T47D (cell line): ENCODE results near the gene NMUR1.

Experiments used
- DNase-seq, 2 experiments: peaks; one replicate each; pipeline versions ENCODE4 v3.0.0 to v3.0.0-alpha.2; 2011 to 2012; ENCODE audit warnings: low read depth in 1 of 2, low spot score in 1 of 2
- JUND ChIP-seq: IDR thresholded peaks from 2 replicates; pipeline ENCODE4 v1.6.1; 2012; ENCODE audit warnings: low read depth
- in situ Hi-C: cut with HindIII; loops from 2 replicates; pipeline ENCODE4 v1.10.0; 2016; ENCODE audit warnings: low sequenced_read_pairs, low pct_unique_long_range_greater_than_20kb

Gene NMUR1

DNA sequence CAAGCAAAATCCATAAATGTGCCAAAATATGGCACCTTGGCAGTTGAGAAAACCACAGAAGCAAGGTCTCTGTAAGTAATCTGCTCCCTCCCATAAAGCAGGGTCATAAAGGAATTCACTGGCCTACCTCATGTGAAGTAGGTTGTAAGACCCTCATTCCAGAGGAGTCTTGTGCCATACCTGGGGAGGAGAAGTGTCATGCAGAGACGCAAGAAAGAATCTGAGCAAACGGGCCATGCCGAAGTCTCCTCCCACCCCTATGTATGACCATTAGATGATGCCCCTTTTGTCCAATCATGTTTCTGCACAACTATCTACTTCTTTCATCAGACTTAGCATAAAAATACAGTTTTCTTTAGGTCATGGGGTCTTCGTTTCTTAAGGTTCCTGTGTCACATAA, 14.6 kb downstream of the NMUR1 start:
- DNase-seq: no peak
- in situ Hi-C loops: no loop called here
- TF ChIP-seq JUND: no peak

DNA sequence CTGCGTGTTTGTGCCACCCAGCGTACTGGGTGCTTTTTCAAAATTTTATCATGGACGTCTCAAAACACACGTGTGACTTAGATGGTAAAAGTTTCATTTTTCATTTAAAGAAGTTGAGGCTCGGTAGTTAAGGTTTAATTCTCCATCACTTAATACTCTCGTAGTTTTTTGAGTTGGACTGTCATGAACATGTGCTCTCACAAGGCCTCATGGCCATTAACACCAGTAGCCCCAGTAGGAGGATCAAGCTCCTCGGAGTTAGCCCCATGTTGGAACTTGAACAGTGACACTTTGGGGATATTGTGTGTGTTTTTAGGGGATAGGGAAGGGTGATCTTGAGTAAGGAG, 15.3 kb downstream of the NMUR1 start:
- in situ Hi-C loops: no loop called here
- DNase-seq: no peak
- no peak for TF ChIP-seq JUND

DNA sequence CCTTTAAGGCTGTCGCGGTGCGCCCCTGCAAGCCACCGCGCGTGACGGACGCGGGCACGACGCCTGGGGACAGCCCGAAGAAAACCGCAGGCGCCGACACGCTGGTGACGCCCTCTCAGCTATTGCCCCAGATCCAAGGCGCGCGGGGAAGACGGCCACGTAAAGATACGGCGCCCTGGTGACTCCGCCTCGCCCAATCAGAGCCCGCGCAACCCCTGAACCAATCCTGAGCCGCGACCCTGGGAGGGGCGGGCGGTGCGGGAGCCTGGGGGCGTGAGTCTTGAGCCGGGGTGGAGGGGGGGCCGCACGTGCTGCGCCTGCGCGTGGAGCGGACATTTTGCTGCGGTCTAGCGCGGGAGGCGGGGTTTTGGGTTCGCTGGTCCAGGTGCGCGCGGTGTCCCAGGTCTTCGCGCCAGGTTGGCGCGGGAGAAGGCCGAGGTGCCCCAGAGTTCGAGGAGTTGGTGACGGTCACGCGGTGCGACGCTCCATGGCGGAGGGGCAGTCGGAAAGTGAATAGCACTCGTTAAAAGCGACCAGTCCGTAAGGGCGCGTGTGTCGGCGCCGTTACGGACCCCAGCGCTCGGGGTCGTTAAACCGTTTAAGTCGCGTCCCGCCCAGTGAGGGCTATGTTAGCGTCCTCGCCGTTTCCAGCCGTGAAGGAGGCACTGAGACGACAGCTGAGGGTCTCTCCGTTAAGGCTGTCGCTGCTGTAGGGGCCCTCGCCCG, 15.9 kb downstream of the NMUR1 start:
- in situ Hi-C loops: no loop called here
- DNase-seq: peak; percentile 97 to 98
- no peak for TF ChIP-seq JUND

DNA sequence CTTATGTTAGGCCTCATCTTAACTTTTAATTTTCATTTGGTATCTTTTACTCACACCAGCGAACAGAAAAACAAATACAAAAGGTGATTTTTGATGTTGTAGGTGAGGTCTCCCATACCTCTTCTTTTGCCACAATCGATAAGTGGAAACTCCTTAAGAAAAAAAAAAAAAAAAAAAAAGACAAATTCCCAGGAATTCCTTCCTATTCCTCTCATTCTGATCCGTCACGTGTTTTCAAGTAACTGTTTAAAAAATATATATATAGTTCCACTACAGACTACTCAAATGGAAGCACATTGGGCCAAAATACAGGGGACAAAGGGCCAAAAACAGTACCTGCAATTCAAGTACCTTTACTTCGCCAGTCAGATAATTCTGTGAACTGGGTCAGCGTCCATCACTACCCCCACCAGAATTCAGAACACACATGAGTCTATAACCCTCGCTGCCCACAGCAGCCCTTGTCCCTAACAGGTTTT, 16.5 kb downstream of the NMUR1 start:
- in situ Hi-C loops: no loop called here
- DNase-seq: no peak
- no peak for TF ChIP-seq JUND

DNA sequence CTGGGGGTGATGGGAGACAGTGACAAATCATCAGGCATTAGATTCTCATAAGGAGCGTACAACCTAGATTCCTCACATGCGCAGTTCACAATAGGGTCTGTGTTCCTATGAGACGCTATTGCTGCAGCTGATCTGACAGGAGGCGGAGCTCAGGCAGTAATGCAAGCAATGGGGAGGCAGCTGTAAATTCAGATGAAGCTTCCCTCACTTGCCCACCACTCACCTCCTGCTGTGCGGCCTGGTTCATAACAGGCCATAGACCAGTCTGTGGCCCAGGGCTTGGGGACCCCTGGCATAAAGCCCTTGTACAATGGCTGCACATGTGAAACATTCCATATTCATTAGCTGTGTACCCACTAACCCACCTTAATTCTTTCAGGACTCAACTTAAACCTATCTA, 18.0 kb downstream of the NMUR1 start:
- TF ChIP-seq JUND: no peak
- in situ Hi-C loops: no loop called here
- no peak for DNase-seq

DNA sequence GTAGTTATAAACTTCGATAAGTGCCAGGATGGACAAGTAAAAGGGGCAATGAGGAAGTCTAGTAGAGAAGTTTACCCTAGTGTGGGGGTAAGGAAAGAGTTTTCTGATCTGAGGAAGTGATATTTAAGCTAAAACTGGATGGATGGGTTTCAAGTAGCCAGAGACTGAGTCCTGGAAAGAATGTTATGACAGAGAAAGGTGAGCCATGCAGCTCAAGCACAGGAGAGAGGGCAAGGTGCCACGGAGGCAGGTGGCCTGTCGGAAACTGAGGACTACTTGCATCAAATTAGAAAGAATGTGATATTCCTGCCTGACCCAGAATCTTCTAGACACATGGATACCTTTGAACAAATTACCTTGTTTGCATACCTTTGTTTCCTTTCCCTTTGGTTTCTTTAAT, 26.5 kb downstream of the NMUR1 start:
- in situ Hi-C loops: no loop called here
- DNase-seq: peak in 1 of 2 experiments; percentile 31
- TF ChIP-seq JUND: no peak

DNA sequence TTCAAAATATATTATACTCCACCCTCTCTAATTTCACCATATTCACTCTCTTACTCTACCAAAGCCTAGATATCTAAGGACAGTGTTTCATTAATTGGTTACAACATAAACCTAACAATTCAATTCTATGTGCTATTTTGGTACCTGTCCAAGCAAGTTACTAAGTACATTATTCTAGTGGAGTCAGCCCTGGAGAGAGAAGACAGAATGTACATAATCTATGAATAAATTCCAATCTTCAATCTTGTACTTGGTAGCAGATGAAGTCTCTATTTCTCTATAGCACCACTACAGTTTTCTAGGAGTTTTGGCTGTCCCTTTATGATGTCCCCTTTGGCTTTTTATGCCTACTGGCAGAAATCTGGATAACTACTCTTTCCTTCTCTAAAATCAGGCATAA, 27.6 kb downstream of the NMUR1 start:
- TF ChIP-seq JUND: no peak
- DNase-seq: no peak
- in situ Hi-C loops: no loop called here

DNA sequence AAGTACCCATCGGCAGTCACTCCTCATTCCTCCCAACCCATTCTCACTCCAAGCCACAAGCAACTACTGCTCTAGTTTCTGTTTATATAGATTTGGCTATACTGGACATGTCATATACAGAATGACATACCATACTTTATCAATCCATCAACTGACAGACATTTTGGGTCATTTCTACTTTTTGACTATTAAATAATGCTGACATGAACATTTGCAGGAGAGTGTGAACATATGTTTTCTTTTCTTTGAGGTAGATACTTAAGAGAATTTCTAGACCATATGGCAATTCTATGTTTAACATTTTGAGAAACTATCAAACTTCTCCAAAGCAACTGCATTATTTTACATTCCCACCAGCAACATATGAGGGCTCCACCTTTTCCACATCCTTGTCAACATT, 32.6 kb downstream of the NMUR1 start:
- no peak for DNase-seq
- in situ Hi-C loops: no loop called here
- no peak for TF ChIP-seq JUND

DNA sequence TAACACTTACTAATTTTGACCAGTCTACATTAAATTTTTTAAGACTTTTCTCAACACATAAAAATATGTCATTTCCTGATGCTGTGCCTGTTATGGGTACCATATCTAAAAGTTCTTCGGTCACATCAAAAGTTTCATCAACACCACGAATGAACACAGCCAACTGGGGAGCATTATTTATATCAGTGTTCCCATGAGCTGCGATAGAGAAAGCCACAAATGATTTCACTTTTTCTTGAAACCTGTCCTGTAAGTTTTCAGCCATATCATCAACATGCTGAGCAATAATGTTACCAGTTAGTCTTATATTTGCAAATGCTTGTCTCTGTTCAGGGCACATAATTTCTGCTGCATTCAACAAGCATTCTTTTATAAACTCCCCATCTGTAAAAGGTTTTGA, 35.6 kb downstream of the NMUR1 start:
- no peak for DNase-seq
- in situ Hi-C loops: no loop called here
- no peak for TF ChIP-seq JUND

DNA sequence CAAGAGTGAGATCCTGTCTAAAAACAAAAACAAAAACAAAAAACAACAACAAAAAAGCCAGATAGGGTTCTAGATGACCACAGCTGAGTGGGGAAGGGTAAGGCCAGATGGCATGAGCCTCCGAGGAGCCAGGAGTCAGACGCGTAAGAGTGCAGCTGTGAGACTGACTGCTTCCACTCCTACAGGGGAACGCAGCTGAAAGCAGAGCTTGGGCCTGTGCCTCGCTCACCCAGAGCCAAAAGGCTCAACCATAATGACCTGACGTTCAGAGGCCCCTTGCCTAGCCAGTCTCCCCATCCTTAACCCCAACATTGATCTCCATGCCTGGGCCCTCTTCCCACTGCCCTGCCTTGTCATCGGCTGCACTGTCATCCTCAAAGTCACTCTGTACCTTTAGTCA, 39.4 kb downstream of the NMUR1 start:
- TF ChIP-seq JUND: no peak
- no peak for DNase-seq
- in situ Hi-C loops: no loop called here

DNA sequence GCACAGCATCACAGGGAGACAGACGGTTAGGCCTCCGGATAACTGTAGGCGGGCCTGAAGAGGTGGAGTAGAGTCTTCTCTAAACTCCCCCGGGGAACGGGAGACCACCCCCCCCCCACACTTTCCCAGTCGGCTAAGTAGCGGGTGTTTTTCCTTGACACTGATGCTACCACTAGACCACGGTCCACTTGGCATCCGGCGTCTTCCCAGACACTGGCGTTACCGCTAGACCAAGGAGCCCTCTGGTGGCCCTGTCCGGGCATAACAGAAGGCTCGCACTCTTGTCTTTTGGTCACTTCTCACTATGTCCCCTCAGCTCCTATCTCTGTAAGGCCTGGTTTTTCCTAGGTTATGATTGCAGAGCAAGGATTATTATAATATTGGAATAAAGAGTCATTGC, 40.3 kb downstream of the NMUR1 start:
- in situ Hi-C loops: no loop called here
- peak in 1 of 2 experiments; percentile 39 for DNase-seq
- no peak for TF ChIP-seq JUND

DNA sequence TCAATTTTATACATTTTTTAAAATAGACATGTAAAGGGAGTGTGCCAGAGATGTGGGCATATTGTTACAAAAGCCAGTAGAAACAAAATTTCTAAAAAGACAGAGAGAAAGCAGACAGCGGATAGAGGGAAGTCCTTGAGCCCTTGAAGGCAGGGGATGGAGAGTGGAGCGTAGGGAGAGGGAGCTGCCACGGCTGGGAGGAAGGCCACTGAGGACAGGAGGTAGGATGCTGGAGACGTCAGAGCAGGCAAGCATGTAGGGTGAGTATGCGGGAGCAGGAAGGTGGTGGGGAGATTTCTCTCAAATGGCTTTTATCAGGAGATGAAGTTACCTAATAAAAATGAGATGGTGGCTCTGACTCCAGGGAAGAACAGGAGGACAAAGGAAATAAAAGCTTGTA, 41.9 kb downstream of the NMUR1 start:
- in situ Hi-C loops: no loop called here
- no peak for DNase-seq
- no peak for TF ChIP-seq JUND

DNA sequence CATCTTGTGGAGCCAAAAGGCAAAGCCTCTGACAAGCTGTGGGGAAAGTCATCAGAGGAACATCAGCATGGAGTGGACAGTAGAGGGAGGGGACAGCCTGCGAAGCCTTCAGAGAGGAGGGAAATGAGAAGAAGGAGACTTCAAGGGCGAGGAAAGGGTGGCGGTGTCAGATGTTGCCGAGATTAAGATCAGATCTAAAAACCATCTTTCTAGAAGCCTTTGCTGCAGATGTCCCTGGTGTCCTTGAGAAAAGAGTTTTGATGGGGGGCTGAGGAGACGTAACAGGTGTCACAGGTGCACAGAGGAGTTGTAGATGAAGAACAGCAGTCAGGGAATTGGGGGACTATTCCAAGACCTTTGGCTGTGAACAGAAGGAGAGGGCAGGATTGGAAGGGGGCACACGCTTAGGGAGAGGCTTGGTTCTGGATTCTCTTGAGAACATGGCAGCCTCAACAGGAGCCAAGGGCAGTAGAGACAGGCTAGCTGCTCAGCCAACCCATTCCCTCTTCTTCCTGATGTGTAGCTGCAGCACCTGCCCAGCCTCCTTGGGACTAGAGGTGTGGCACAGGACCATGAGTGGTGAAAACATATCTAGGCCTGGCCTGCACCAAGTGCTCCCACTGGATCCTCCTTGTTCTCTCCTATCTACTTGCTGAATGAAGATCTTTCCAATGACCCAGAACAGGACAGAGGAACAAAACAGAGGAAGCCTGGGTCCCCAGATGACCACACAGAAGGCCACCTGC, 43.2 kb downstream of the NMUR1 start:
- no peak for TF ChIP-seq JUND
- no peak for DNase-seq
- in situ Hi-C loops: no loop called here
